OCI-M1 (cell line): Measurements from ENCODE around the gene THBD.

Source experiments
- DNase-seq: peaks from one replicate; lab custom pipeline; 2025; lab: John Stamatoyannopoulos, UW

Gene THBD

DNA sequence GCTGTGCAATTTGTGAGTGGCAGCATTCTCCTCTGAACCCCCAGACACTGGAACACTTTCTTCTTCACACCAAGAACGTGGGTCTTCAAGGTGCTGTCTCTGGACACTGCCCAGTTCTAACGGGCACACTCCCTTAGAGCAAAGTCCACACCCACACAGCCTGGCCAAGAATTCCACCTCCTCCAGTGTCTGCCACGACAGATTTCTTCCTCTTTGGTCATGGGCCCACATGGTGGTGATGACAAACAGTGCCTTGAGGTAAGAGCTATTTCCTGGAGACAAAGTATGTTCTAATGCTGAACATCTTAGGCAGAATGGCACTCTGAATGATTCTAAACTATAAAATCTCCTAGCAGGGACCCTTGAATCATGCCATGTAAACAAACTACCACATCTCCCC is 39.8 kb downstream of the THBD start:
- DNase-seq: no peak

DNA sequence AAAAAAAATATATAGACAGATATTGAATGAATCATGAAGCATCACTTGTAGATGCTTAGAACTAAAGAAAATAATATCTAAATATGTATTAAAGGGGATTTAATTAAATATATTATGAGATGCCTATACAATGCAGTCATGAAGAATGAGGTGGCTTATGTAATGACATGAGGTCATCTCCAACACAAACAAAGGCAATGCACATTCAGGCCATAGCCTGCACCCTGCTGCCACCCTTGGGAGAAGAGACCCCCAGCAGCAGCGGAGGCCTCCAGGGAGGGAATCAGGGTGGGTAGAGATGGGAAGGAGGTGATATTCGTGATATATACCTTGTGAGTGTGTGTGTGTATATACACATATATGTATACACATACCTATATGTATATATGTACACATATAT is 40.8 kb downstream of the THBD start:
- no peak for DNase-seq

- no peak for DNase-seq
Measured at GRCh38 chr20:23007886-23008655, 41.4 kb downstream of the THBD start.

GRCh38 chr20:23007462-23007861 is 42.0 kb downstream of the THBD start:
- DNase-seq: no peak

DNA sequence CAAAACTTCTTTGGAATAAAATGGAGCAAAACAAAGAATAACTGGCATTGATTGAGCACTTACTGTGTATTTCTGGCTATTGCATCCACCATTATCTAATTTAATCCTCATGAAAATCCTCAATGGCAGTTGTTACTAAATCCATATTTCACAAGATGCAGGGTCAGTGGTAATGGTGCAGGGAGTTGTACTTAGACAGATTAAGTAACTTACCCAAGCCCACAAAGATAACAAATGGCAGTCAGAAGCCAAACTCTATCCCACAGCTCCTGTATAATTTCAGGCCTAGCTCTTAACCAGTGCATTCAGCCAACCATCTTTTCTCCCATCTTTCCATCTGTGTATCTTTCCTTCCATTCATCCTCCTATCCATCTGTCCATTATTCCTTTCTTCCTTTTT is 43.7 kb downstream of the THBD start:
- DNase-seq: peak; percentile 7

DNA sequence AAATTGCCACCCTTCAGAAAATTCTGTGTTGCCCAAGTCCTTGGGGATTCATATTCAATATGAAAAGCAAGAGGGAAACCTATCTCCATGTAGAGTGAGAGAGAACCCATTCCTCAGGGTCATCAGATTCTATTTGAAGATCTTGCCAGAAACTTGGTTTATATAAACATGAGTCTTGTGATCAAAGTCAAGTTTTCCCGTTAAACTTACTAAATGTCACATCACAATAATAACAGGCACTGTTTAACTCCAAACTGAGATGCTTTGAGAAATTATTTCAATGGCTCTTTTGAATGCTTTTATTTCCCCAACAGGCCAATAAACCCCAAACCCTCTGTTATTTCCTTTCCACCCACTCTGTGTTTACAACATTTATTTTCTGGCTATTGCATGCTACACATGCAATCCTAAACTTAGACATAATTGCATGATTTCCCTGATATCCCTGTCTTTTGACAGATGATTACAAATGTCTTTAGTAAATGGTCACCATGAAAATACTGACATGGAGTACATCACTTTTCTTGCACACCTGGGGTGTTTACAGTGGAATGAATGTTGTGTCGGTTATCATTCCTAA is 45.5 kb downstream of the THBD start:
- no peak for DNase-seq

GRCh38 chr20:23003077-23003635 is 46.3 kb downstream of the THBD start:
- no peak for DNase-seq

DNA sequence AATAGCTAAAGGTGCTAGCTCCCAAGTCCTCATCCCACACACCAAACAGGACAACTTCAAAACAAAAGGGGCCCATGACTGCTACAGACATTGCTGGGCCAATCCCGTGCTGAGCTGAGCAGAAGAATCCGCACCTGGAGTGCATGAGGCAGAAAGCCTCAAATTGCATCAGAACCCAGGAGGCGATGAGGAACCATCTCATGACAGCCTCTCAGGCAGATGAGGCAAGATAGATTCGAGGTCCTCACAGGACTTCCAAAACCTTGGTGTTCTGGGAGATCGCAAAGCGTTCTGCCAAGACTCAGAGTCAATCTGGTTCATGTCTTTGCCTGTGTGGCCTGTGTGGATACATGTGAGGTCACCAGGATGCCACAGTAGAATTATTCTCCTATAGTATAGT is 47.2 kb downstream of the THBD start:
- no peak for DNase-seq

- DNase-seq: no peak
Measured at GRCh38 chr20:23000232-23000947, 49.1 kb downstream of the THBD start.

DNA sequence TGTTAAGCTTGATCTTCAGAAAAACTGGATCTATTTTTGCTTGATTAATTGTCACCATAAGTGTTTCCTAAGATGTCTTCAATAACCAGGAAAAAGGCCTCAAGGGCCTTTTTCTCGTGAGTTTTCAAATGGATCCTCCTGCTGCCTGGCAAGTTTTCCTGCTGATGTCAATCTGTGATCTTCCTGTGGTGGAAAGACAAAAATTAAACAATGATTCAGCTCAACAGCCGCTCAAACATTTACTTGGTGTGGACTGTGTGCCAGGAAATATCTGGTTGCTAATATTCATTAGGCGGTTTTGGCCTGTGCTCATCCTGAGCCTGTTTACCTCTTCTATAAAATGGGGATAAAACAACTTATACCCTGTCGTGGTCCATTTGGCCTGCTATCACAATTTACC is 49.7 kb downstream of the THBD start:
- no peak for DNase-seq

GRCh38 chr20:22998476-22998875 is 51.0 kb downstream of the THBD start:
- DNase-seq: no peak

- no peak for DNase-seq
Measured at GRCh38 chr20:22995923-22996322, 53.5 kb downstream of the THBD start.
